ENCODE data around the gene FEM1B.

- TF ChIP-seq POLR2AphosphoS5 (IDR thresholded peaks at IDR 0.05; ENCODE audit: low read depth), result no peak
- TF ChIP-seq CTCF (IDR thresholded peaks at IDR 0.05; ENCODE audit: insufficient read depth, low read length), result no peak
- peak; percentile 97 for TF ChIP-seq SPI1 (IDR thresholded peaks at IDR 0.05; ENCODE audit: borderline replicate concordance, low read depth)
These were observed 44.6 kb upstream of the FEM1B start for GRCh38 chr15:68232937-68233336.
